Measurements from ENCODE around the gene MAEA. TPM values are rescaled to one million over a fixed set of nuclear protein-coding genes. Genes with fewer than 3 reads are reported as not detected.

MAEA gene
- total RNA-seq, 1 donor = 54.8 TPM

DNA sequence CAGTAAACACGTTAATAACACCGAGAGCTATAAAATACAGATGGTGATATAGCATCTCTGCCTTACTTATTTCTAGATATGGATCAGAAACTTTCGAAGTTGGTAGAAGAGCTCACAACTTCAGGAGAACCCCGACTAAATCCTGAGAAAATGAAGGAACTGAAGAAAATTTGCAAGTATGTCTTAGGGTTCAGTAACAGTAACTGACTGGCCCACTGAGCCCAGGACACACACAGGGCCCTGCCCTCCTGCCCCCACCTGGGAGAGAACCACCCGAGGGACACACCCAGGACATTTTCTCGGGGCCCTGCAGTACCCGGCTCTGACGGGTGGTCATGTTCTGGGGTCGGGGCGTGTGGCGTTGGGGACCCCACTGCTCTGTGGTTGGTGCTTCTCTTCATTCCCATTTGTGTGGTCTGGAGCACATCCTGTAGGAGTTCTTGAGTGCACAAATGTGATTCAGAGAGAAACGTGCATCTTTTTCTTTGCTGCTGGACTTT, 58.4 kb downstream of the MAEA start:
- TF ChIP-seq, protein P1, sequence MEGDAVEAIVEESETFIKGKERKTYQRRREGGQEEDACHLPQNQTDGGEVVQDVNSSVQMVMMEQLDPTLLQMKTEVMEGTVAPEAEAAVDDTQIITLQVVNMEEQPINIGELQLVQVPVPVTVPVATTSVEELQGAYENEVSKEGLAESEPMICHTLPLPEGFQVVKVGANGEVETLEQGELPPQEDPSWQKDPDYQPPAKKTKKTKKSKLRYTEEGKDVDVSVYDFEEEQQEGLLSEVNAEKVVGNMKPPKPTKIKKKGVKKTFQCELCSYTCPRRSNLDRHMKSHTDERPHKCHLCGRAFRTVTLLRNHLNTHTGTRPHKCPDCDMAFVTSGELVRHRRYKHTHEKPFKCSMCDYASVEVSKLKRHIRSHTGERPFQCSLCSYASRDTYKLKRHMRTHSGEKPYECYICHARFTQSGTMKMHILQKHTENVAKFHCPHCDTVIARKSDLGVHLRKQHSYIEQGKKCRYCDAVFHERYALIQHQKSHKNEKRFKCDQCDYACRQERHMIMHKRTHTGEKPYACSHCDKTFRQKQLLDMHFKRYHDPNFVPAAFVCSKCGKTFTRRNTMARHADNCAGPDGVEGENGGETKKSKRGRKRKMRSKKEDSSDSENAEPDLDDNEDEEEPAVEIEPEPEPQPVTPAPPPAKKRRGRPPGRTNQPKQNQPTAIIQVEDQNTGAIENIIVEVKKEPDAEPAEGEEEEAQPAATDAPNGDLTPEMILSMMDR (IDR thresholded peaks at IDR 0.05; ENCODE audit: insufficient read depth, low read length) = no peak
- peak overlapping the region; percentile 74 for H3K4me3 ChIP-seq (ENCODE audit: low read depth, low read length)
- no peak for DNase-seq (ENCODE audit: low read depth)

DNA sequence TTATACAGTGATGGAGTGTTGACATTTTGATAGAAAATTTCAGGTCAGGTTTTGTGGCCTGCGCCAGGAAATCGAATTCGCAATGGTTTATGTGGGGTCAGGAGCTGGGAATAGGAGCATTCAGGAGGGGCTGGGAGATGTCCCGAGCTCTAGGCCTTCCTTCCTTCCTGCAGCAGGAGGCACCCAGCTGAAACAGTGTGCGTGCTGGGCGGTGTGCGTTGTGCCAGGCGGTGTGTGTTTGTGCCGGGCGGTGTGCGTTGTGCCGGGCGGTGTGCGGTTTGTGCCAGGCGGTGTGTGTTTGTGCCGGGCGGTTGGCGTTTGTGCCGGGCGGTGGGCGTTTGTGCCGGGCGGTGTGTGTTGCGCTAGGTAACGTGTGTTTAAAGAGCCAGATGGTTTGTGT, 59.1 kb downstream of the MAEA start:
- TF ChIP-seq, protein P1 (IDR thresholded peaks at IDR 0.05; ENCODE audit: insufficient read depth, low read length) = no peak
- H3K4me3 ChIP-seq (ENCODE audit: low read depth, low read length) = no peak overlapping the region
- no peak for DNase-seq (ENCODE audit: low read depth)

DNA sequence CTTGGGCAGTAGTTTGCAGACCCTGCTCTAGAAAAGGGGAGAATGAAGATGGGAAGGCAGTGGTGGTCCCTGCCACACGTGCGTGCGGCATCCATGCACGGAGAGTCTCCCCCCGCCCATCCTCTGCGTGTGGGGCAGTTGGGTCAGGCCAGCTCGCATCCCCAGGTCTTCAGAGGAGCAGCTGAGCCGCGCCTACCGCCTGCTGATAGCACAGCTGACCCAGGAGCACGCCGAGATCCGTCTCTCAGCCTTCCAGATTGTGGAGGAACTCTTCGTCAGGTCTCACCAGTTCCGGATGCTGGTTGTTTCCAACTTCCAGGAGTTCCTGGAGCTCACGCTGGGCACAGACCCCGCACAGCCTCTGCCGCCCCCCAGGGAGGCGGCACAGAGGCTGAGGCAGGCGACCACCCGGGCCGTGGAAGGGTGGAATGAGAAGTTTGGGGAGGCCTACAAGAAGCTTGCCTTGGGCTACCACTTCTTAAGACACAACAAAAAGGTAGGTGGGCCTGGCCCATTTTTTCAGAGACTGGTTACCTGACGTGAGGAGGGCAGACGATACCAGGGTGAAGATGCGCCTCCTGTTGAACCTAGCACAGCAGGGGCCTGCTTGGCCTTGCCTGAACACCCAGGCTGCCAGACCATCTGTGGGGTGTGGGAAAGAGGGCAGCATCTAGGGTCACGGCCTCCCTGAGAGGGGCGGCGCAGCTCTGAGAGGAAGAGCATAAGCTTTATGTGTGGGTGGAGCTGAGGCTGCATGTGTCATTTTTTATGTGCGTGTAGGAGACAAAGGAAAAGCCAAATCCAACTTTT, 59.9 kb downstream of the MAEA start:
- TF ChIP-seq, protein P1 (IDR thresholded peaks at IDR 0.05; ENCODE audit: insufficient read depth, low read length) = no peak
- no peak for DNase-seq (ENCODE audit: low read depth)
- no peak overlapping the region for H3K4me3 ChIP-seq (ENCODE audit: low read depth, low read length)

DNA sequence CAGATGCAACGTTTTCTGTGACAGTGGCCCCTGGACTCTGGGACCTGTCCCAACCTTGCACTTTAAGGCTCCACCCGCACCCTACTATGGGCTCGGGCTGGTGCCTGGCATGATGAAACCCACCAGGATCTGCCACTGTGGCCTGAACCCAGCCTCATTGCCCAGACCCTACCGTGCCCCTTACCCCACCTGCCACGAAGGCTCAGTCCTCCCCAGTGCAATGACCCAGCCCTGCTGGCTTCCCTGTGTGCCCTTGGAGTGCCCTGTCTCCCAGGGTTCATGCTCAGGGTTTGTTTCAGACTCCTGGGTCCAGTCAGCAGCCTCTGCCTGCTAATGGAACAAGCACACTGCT, 60.5 kb downstream of the MAEA start:
- TF ChIP-seq, protein P1 (IDR thresholded peaks at IDR 0.05; ENCODE audit: insufficient read depth, low read length) = no peak
- no peak for DNase-seq (ENCODE audit: low read depth)
- no peak overlapping the region for H3K4me3 ChIP-seq (ENCODE audit: low read depth, low read length)

DNA sequence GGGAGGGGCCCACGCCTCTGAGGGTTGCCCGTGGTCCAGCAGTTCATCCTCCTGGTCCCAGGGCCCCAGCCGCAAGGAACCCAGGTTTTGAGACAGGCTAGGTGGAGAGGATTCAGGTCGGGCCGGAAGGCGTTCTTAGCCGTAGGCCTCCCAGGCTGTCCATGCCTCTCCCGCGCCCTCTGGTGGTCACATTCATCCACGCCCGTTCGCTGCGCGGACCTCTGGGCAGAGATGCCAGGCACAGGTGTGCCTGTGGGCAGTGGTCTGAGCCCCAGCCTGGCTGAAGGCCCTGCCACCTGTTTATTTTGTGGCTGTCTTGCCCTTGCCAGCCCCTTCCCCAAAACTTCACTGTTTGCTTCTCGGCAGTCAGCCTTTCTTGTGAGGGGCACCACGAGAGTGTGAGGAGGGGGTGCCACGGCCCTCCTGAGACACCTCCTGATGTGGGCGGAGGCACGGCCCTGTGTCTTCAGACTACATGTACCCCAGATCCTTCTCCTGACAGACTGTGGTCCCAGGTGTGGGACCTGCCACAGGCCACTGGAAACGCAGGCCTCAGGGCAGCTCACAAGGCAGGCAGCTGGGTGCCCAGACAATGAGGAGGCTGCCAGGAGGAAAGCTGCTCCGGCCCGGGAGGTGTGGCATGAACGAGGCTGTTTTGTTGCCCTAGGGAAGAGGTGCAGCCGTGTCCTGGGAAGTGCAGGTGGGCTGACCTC, 62.3 kb downstream of the MAEA start:
- TF ChIP-seq, protein P1 (IDR thresholded peaks at IDR 0.05; ENCODE audit: insufficient read depth, low read length) = peak; percentile 95
- DNase-seq (ENCODE audit: low read depth) = peak; percentile 77
- H3K4me3 ChIP-seq (ENCODE audit: low read depth, low read length) = no peak overlapping the region

DNA sequence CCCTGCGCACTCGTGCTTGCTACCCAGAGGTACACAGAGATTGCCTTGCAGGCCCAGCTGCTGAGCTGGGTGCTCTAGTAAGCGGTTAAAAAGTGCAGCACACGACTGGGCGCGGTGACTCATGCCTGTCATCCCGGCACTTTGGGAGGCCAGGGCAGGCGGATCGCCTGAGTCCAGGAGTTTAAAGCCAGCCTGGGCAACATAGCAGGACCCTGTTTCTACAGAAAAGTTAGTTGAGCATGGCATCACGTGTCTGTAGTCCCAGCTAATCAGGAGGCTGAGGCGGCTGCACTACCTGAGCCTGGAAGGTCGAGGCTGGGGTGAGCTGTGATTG, 62.8 kb downstream of the MAEA start:
- no peak for DNase-seq (ENCODE audit: low read depth)
- no peak overlapping the region for H3K4me3 ChIP-seq (ENCODE audit: low read depth, low read length)
- TF ChIP-seq, protein P1 (IDR thresholded peaks at IDR 0.05; ENCODE audit: insufficient read depth, low read length) = no peak

Data from fibroblast of the aortic adventitia (primary cell).